GM19438 (cell line): ENCODE results near the gene PVALB.

Experiments
- ATAC-seq: cut with Tn5 transposase; IDR thresholded peaks from one replicate; pipeline ENCODE4 v1.9.1; 2021; ENCODE audit warnings: low read depth; ENCODE audit not compliant: unreplicated experiment

PVALB gene

GRCh38 chr22:36815558-36816338 lies 1.1 kb downstream of the PVALB start:
- no peak for ATAC-seq

DNA sequence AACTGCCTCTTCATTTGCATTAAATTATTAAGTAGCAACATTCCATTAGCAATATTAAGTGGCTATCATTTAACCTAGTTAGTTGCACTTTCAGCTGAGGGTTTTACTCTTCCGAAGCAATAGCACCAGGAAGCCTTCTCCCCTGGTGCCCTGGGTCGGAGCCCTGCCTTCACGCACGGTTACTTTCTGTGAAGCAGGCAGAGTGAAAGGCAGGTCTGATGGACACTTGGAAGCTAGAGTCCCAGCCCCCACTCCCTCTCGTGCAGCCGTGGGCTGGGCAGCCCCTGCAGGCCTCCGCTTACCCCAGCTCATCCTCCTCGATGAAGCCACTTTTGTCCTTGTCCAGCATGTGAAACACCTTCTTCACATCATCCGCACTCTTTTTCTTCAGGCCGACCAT lies 2.0 kb downstream of the PVALB start:
- ATAC-seq = no peak

GRCh38 chr22:36811094-36811800 lies 5.6 kb downstream of the PVALB start:
- ATAC-seq = no peak

GRCh38 chr22:36809351-36809750 lies 7.5 kb downstream of the PVALB start:
- no peak for ATAC-seq

DNA sequence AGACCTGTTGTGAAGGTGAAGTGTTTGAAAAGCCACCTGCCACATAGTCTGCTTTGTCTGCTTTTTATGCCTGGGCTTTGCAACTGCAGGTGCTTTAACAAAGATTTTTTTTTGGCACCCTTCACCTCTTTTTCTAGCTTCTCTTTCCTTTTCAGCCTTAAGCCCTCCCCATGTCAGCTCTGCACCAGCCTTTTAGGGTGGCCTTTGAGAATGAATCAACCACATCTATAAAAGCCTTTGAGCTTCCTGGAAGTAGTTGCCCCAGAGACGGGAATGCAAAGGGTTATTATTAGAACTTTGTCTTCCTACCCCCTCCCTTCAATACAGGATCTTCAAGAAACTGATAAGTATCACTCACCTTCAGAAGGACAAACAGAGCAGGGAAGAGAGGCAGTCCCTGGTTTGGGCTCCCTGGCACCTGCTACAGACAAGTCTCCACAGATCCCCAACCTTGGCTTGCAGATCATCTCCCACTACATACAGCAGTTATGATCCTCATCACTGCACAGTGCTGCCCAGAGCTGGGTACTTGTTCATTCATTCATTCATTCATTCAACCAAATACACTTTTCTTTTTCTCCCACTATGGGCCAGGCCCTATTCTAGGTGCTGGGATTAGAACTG lies 8.0 kb downstream of the PVALB start:
- no peak for ATAC-seq

- no peak for ATAC-seq
Measured at GRCh38 chr22:36807627-36808026, 9.2 kb downstream of the PVALB start.

DNA sequence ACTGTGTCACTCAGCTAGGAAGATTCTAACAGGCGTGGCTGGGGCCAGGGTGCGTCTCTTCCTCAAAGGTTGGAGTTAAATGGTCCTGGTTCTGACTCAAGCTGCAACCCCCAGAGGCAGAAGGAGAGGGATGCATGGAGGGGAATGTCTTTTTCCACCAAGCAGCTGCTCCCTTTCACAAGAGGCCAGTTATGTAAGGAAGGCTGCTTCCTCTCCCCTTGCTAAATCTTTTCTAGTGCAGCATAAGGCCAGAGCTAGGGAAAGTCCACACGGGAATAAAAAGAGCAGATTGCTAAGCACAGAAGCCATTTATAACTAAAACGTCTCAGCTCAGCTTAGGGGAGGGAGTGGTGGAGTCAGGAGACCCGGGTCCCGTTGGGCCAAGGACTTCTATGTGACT lies 10.0 kb downstream of the PVALB start:
- no peak for ATAC-seq

GRCh38 chr22:36803358-36803757 lies 13.5 kb downstream of the PVALB start:
- no peak for ATAC-seq

- no peak for ATAC-seq
Measured at GRCh38 chr22:36798674-36799066, 18.2 kb downstream of the PVALB start.

- no peak for ATAC-seq
Measured at GRCh38 chr22:36797911-36798673, 18.7 kb downstream of the PVALB start.

- ATAC-seq = no peak
Measured at GRCh38 chr22:36797374-36797773, 19.5 kb downstream of the PVALB start.

DNA sequence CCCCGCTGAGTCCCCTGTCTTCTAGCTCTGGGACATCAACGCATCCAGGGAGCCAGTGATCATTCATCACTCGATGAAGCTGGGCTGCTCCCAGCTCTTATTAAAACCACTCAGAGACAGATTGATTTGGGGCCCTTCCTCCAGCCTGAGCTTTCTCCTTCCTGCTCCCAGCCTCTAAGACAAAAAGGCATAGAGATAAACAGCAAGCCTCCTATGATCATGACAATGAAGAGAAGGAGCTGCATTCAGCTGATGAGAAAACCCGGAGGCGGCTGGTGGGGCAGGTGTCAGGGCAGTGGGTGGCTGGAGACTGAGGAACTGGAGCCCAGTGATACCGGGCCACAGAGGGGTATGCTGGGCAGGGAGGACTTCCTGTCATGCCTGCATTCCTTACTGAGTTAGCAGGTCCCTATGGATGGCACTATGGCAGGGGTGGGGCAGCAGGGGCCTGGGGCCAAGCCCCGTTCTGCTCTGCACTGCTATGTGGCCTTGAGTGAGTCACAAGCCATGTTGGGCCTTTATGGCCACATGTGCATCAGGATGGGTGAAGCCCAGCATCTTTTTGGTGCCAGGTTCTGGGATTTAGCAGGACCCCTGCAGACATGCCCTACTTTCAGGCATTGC lies 20.2 kb downstream of the PVALB start:
- ATAC-seq = no peak

- no peak for ATAC-seq
Measured at GRCh38 chr22:36795633-36796032, 21.2 kb downstream of the PVALB start.

DNA sequence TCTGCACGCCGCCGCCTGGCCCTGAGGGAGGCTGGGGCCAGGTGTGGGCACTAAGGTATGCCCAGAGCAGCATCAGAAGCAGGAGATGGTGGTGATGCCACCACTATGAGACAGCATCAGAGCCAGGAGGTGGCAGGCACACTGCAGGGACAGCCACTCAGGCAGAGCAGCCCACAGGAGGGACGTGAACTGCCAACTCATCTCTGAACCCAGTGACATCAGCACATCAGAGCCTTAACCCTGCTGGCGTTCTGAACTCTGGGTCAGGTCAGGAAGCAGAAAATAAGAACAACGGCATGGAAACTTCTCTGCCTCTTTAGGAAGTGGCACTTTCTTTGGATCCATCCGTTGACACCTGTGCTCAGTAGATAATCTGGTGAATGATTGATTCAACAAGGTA lies 26.2 kb downstream of the PVALB start:
- ATAC-seq = no peak

DNA sequence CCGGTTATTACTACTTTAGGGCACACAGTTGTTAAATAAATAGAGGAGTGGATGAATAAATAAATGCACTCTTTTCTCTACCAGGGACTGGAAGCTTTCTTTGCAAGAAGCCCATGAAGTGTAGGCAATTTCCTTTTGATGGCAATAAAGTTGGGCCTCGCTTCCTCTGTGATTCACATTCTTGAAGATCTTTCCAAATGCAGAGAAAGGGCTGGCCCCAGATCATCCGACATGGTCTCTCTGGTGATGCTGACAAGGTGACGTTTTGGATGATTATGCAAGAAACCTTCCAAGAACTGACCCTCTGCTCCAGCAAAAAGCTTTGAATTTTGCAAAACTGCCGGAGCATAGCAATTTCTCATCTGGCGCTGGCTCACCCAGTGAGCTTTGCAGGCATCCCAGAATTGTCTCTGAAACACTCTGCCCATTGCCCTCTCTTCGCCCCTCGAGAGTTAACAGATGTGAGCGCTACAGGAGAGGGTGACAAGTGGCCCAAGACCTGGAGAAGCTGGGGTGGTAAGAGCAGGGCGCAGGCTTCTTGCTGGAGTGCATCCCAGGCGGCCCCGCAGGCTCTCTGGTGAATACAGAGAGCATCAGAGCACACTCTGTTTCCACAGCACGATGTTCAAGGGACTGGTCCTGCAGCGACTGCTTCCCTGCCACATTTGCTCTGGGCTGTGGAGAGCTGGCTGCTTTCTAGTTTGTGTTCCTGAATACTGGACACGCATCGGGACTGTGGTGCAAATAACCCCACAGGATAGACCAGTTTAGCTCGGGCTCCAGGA lies 29.4 kb downstream of the PVALB start:
- ATAC-seq = no peak

DNA sequence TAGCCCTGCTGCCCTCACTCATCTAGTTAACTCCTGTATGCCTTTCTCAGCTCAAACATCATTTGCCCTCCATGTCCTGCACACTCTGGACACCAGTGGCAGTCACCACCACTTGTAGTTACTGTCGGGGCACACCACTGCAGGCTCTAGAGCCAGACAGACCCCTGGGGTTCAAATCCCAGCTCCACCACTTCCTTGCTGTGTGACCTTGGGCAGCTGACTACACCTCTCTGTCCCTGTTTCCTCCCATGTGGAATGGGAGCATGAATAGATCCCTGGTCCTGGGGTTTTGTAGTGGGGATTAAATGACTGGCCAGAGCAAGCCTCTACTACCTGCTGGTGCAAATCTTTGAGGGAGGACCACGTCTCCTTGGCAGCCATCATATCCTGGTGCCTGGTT lies 33.1 kb downstream of the PVALB start:
- no peak for ATAC-seq

DNA sequence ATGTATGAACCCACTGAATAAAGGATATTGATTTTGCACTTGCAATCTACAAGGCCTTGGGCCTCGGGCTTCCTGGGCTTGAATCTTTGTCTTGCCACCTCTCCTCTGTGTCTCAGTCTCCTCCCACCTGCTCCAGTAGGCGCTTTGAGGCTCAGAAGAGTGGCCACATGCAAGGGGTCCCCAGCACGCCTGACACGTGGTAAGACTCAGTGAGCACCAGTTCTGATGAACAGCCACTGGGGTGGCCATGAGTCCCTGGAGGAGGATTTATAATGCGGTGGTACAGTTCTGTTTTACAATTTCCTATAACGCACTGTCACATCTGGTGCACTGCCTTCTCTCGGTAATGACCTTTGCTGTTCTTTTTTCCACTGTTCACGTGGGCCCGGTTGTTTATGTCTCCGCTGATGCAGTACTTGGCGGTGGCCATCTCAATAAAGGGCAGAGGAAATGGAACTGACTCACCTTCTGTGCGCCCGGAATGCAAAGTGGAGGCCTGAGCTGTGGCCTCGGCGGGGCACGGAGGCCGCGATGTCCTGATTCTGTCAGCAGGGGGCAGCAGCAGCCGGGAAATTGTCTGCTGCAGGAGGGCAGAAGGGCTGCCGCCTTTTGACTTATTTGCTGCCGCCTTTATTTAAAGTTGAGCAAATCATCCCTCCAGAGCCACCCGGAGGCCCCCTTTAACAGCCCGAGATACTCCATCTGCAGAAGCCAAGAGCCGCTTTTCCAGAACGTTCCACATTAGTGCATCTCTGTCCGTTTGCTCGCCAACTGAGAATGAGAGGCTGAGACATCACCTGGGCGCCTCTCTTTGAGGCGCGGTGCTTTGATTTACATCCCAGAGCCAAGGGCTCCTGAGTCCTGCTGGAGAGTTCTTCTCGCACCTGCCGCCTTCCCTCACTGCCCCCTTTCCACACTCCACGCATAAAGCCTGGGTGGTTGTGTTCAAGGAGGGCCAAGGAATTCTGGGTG lies 34.9 kb downstream of the PVALB start:
- no peak for ATAC-seq

- ATAC-seq = no peak
Measured at GRCh38 chr22:36778020-36778419, 38.8 kb downstream of the PVALB start.

DNA sequence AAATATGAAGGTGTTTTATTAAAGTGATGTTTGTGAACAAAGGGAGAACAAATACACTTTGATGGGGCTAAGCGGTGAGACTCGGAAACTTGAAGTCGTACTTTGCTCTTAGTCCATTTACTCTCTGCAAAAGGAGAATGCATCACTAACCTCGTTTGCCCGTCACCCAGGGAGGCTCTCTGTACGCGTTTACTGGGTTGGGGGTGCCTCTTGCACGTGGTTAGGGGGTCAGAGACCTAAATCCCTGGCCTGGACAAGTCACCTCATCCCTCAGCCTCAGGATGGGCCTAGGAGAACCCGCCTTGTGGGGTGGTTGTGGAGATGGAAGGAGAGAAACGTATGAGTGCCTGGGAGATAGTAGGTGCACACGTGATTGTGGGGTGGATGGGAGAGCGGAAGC lies 40.1 kb downstream of the PVALB start:
- no peak for ATAC-seq
